Upper lobe of left lung (tissue), 6 donors: ENCODE measurements around the gene FUCA1. TPM values are rescaled to one million over a fixed set of nuclear protein-coding genes. Genes with fewer than 3 reads are reported as not detected.
"Not testable (repeated sequence)": the region's sequence is repeated elsewhere in the genome, so short reads cannot be mapped to it uniquely, and the experiment has no call there.

ENCODE experiments used
- ATAC-seq, 2 donors: fragments of 200-7000 bp; cut with Tn5 transposase; one replicate each; pipeline ENCODE4 v1.9.1; 2022; ENCODE audit warnings: mild to moderate bottlenecking in 2 of 2, moderate library complexity in 2 of 2; ENCODE audit not compliant: low FRiP score in 2 of 2
- DNase-seq, 2 donors: peaks; one replicate each; pipeline ENCODE4 v3.0.0-alpha.2; 2019 to 2020
- H3K27ac ChIP-seq, 4 donors: fragments of 200-600 bp; sonication (generic); one replicate each; pipeline ENCODE4 v1.5.1; 2016 to 2019
- H3K27me3 ChIP-seq, 4 donors: fragments of 200-600 bp; sonication (generic); one replicate each; pipeline ENCODE4 v1.5.1; 2017 to 2019
- H3K36me3 ChIP-seq, 4 donors: fragments of 200-600 bp; sonication (generic); one replicate each; pipeline ENCODE4 v1.5.1; 2016 to 2019
- H3K4me1 ChIP-seq, 4 donors: fragments of 200-600 bp; sonication (generic); one replicate each; pipeline ENCODE4 v1.5.1; 2018 to 2019
- H3K4me3 ChIP-seq, 4 donors: fragments of 200-600 bp; sonication (generic); one replicate each; pipeline ENCODE4 v1.5.1; 2017 to 2019; ENCODE audit warnings: mild to moderate bottlenecking in 2 of 4, moderate library complexity in 1 of 4
- H3K9me3 ChIP-seq, 4 donors: fragments of 200-600 bp; sonication (generic); one replicate each; pipeline ENCODE4 v1.5.1; 2018 to 2019
- CTCF ChIP-seq, 6 experiments: fragments of 450-650 bp in 4 of 6; fragments of 200-600 bp in 2 of 6; sonication (generic) in 2 of 6; IDR thresholded peaks; one replicate each; pipeline ENCODE4 v1.5.1; 2016 to 2019; ENCODE audit warnings: antibody characterized with exemption in 6 of 6
- EP300 ChIP-seq, 4 donors: sonication (generic); formaldehyde crosslinking; IDR thresholded peaks; one replicate each; pipeline ENCODE4 v1.5.1; 2017; ENCODE audit warnings: antibody characterized with exemption in 4 of 4, control low read depth in 2 of 4
- POLR2A ChIP-seq, 4 donors: fragments of 450-650 bp; IDR thresholded peaks; one replicate each; pipeline ENCODE4 v1.5.1; 2016 to 2017; ENCODE audit warnings: antibody characterized with exemption in 4 of 4, mild to moderate bottlenecking in 2 of 4
- POLR2AphosphoS5 ChIP-seq, 2 donors: sonication (generic); formaldehyde crosslinking; IDR thresholded peaks; one replicate each; pipeline ENCODE4 v1.5.1; 2017; ENCODE audit warnings: antibody characterized with exemption in 2 of 2
- WGBS, 2 donors: methylation state at CpG; one replicate each; pipeline ENCODE4 v1.1.5; 2017 to 2018; 5-methylcytosine and 5-hydroxymethylcytosine counted together
- total RNA-seq, 6 donors: library from RNA; depleted of rRNA in 4 of 6; stranded (reverse); fragments of >200 nt in 4 of 6; gene quantifications; one replicate each; pipeline versions ENCODE4 v1.1.0 to v1.2.1, GENCODE V29; 2016 to 2021
- donor health status: DM: no; HTN: no; CAD: no; lungs with moderate emphysema.
- donor health status: DM: no; HTN: yes; CAD: no; lungs with severe emphysema.

The FUCA1 gene
- total RNA-seq, 6 donors from 2014 or later: 22.6 to 70.8 (median 40.5) TPM

GRCh38 chr1:23864801-23865542 lies 3.1 kb downstream of the FUCA1 start:
- no peak overlapping the region for H3K4me3 ChIP-seq
- no peaks in the 10 kb centered on the region for H3K9me3 ChIP-seq
- WGBS, 2 donors: 95 to 96% methylated on average over 13 of the region's 13 CpGs
- no peaks in the 10 kb centered on the region for H3K27me3 ChIP-seq
- no peak for TF ChIP-seq POLR2A (IDR thresholded peaks at IDR 0.05)
- no peak for TF ChIP-seq CTCF (IDR thresholded peaks at IDR 0.05)
- no peak for TF ChIP-seq POLR2AphosphoS5 (IDR thresholded peaks at IDR 0.05)
- no peak for TF ChIP-seq EP300 (IDR thresholded peaks at IDR 0.05)
- ATAC-seq: no peak
- H3K4me1 ChIP-seq: peaks cover 21 to 34% (median 29%) of the 10 kb centered on the region in 4 donors
- H3K27ac ChIP-seq: peak overlapping the region in 2 of 4 donors; percentile 13 to 19
- no peak for DNase-seq
- H3K36me3 ChIP-seq: peaks cover 13 to 41% (median 16%) of the 10 kb centered on the region in 4 donors

DNA sequence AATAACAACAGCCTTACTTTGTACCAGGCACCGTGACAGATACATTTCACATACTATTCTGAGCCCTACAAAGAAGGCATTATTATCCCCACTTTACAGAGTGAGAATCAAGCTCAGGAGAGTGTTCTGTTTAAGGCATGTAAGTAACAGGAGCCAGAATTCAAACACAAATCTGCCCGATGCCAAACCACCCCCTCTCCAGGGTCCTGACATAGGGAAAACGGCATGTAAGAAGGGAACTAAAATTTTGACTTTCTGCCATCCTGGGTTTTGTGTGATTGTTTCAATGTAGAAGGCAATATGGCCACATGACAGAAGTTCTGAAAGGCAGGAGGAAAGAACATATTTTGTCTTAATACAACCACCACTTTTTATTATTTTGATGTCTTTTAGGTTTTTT lies 5.5 kb downstream of the FUCA1 start:
- TF ChIP-seq POLR2A (IDR thresholded peaks at IDR 0.05): no peak
- TF ChIP-seq CTCF (IDR thresholded peaks at IDR 0.05): no peak
- no peak for TF ChIP-seq POLR2AphosphoS5 (IDR thresholded peaks at IDR 0.05)
- TF ChIP-seq EP300 (IDR thresholded peaks at IDR 0.05): no peak
- WGBS, 2 donors: 82 to 83% methylated on average over 3 of the region's 3 CpGs

DNA sequence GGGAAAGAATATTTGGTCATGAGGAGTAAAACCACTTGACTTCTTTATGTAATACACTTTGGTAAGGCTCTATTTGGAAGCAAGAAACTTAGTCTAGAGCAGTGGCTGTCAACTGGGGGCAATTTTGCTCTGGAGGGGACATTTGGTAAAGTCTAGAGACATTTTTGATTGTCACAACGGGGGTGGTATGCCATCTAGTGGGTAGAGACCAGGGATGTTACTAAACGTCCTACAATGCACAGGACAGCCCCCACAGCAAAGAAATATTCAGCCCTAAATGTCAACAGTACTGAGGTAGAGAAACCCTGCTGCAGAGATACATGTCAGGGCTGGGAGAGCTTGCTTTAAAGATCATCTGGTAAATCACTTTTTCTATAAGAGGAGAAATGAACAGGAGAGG lies 13.5 kb downstream of the FUCA1 start:
- Histone ChIP-seq H3K27me3 (no peaks in the 10 kb centered on the region), H3K27ac (no peak overlapping the region), H3K4me1 (no peaks in the 10 kb centered on the region), H3K4me3 (no peak overlapping the region), H3K9me3 (no peaks in the 10 kb centered on the region), H3K36me3 (peaks cover 4 to 46% (median 22%) of the 10 kb centered on the region in 4 donors)
- no peak for TF ChIP-seq POLR2A (IDR thresholded peaks at IDR 0.05)
- no peak for TF ChIP-seq CTCF (IDR thresholded peaks at IDR 0.05)
- TF ChIP-seq EP300 (IDR thresholded peaks at IDR 0.05): no peak
- no peak for TF ChIP-seq POLR2AphosphoS5 (IDR thresholded peaks at IDR 0.05)
- WGBS, 2 donors: 32 to 41% methylated on average over 2 of the region's 2 CpGs
- ATAC-seq (no peak), DNase-seq (no peak)

More for the DNA sequence above, 5.5 kb downstream of the FUCA1 start:
- peaks cover 20 to 64% (median 32%) of the 10 kb centered on the region in 4 donors for H3K36me3 ChIP-seq
- no peak overlapping the region for H3K4me3 ChIP-seq
- no peaks in the 10 kb centered on the region for H3K27me3 ChIP-seq
- peaks cover 19 to 24% (median 22%) of the 10 kb centered on the region in 4 donors for H3K4me1 ChIP-seq
- H3K9me3 ChIP-seq: no peaks in the 10 kb centered on the region
- no peak overlapping the region for H3K27ac ChIP-seq
- DNase-seq (no peak), ATAC-seq (no peak)

DNA sequence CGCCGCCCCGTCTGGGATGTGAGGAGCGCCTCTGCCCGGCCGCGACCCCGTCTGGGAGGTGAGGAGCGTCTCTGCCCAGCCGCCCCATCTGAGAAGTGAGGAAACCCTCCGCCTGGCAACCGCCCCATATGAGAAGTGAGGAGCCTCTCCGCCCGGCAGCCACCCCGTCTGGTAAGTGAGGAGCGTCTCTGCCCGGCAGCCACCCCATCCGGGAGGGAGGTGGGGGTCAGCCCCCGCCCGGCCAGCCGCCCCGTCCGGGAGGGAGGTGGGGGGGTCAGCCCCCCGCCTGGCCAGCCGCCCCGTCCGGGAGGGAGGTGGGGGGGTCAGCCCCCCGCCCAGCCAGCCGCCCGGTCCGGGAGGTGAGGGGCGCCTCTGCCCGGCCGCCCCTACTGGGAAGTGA lies 15.0 kb downstream of the FUCA1 start:
- H3K27me3 ChIP-seq, H3K9me3 ChIP-seq, H3K27ac ChIP-seq, DNase-seq, ATAC-seq, H3K4me1 ChIP-seq, H3K4me3 ChIP-seq: not testable (repeated sequence)
- peaks cover 0 to 41% (median 14%) of the 10 kb centered on the region in 4 donors for H3K36me3 ChIP-seq
- no CpG with 5 or more reads among the region's 34 CpGs for WGBS, 2 donors

DNA sequence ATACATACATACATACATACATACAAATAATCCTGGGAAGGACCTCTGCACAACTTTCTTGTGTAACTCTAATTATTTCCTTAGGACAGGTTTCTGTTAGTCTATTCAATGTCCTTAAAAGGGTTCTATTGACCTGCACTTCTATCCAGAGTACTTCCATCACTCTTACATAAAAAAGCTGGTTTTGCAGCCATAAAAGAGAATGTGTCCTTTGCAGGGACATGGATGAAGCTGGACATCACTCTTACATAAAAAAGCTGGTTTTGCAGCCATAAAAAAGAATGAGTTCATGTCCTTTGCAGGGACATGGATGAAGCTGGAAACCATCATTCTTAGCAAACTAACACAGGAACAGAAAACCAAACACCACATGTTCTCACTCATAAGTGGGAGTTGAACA lies 16.7 kb downstream of the FUCA1 start:
- peaks cover 5 to 43% (median 13%) of the 10 kb centered on the region in 4 donors for H3K36me3 ChIP-seq
- H3K9me3 ChIP-seq, H3K27me3 ChIP-seq, H3K4me3 ChIP-seq, H3K4me1 ChIP-seq, ATAC-seq, H3K27ac ChIP-seq, DNase-seq: not testable (repeated sequence)
